HG03097 (cell line): ENCODE results near the gene DAAM2.

ENCODE experiments used
- ATAC-seq: cut with Tn5 transposase; IDR thresholded peaks from one replicate; pipeline ENCODE4 v1.9.1; 2021; ENCODE audit not compliant: unreplicated experiment, low FRiP score

DAAM2 gene

GRCh38 chr6:39815356-39815755, 23.2 kb downstream of the DAAM2 start:
- ATAC-seq: no peak

DNA sequence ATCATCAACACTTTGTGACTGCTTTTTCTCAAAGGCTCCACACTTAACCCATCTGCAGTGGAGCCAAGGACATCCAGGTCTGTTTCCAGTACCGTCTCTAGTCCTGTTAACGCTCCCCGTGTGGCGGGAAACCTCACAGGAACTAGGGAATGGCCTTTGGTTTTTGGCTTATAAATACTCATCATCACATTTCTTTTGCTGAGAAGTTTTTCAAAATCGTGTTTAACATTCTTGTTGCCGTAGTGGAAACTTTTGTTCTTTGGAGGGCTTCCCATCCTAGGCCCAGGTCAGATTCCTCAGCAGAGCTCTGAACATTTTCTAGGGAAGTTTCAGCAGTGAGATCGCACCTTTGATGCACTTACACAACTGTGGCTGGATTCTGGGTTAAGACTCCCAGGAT, 24.6 kb downstream of the DAAM2 start:
- ATAC-seq: no peak

- no peak for ATAC-seq
Measured at GRCh38 chr6:39818695-39819094, 26.5 kb downstream of the DAAM2 start.

DNA sequence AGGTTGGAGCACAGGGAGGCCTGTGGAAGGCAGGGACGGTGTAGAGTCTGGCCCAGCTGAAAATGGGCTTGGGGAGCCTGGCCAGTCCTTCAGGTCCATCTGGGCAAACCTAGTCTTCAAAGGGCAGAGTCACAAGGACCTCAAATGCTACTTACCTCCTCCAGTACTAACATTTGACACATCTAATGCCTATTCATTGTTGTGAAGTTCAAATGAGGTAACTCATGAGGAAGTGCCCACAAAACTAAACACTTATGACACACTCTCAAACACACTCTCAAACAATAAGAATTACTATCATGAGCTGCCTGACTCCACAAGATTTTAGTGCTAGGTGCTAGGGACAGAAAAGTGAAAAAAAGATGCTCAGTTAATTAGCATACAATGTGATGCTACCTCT, 27.1 kb downstream of the DAAM2 start:
- no peak for ATAC-seq

- no peak for ATAC-seq
Measured at GRCh38 chr6:39819676-39820075, 27.5 kb downstream of the DAAM2 start.

GRCh38 chr6:39820553-39820952, 28.4 kb downstream of the DAAM2 start:
- ATAC-seq: no peak

DNA sequence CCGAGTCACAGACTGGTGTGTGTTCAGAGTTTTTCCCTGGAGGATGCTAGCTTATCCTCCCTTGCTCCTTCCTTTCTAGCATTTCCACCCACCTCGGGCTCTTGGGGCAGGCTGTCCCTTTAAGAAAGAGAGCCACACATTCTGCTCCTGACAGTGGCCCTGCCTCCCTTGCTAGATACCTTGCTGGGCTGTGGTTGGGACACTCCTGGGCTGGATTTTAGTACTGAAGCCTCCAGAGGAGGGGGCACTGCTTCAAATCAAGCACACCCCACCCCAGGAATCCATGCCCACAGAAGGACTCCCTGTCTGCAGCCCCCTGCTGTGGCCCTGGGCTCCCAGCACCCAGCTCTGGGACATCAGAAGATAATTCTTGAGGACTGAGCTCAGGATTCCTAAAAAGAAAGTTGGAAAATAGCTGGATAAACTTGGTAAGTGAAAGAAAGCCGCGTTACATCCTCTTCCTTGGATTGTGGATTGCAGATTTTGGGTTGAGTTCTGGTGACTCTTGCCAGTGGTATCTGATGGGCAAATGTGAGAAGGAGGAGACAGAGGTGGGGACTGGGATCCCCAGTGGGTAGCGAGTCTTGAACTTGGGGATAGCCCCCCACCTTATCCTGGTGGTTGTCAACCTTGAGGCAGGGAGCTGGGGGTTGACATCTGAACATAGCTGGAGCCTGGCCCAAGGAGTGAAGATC, 29.0 kb downstream of the DAAM2 start:
- no peak for ATAC-seq

- ATAC-seq: no peak
Measured at GRCh38 chr6:39821742-39822532, 29.8 kb downstream of the DAAM2 start.

GRCh38 chr6:39822846-39823815, 31.0 kb downstream of the DAAM2 start:
- no peak for ATAC-seq

DNA sequence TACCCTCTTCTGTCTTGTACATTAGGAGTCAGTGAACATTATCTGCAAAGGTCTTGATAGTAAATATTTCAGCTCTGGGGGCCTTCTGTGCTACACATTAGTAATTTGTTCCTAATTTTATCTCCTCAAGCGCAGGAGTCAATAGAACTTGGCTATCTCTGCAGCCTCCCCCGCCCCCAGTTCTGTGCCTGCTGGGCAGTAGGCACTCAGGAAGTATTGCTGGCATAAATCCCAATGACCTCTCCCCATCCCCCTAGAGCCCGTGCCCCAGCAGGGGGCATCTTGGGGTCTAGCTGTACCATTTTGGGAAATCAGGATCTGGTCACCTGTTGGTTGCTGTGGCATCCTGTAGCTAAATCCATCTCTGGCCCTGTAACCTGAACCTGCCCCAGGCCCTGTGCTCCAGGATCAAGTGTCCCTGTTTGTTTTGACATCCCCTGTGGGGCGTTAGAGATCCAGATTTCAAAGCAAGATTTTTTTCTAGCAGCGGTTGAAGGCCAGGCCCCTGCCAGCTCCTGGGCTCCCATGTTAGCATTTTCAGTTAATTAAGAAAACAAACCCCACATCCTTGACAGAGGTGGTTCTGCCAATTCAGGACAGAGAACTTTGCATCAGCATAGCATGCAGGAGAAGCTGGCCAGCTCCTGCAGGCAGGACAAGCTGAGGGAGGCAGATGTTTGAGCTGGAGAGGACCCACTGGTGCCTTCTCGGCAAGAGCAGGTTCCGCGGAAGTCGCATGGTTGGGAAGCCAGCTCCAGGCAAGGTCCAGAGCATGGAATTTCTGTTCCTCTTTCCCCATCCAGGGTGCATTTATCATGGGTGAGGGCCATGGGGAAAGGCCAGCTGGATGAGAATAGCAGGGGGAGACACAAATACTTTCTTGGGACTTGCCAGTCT, 32.1 kb downstream of the DAAM2 start:
- ATAC-seq: no peak

GRCh38 chr6:39829331-39829730, 37.2 kb downstream of the DAAM2 start:
- no peak for ATAC-seq

- ATAC-seq: no peak
Measured at GRCh38 chr6:39830444-39830843, 38.3 kb downstream of the DAAM2 start.

DNA sequence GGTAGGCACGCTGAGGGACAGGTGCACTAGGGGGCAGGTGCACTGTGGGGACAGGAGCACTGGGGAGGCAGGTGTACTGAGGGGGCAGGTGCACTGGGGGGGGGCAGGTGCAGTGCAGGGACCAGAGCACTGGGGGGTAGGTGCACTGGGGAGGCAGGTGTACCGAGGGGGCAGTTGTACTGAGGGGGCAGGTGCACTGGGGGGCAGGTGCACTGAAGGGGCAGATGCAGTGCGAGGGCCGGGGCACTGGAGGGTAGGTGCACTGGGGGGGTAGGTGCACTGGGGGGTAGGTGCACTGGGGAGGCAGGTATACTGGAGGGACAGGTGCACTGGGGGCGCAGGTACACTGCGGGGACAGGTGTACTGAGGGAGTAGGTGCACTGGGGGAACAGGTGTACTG, 39.5 kb downstream of the DAAM2 start:
- no peak for ATAC-seq

- no peak for ATAC-seq
Measured at GRCh38 chr6:39834278-39834677, 42.1 kb downstream of the DAAM2 start.

- no peak for ATAC-seq
Measured at GRCh38 chr6:39834866-39835265, 42.7 kb downstream of the DAAM2 start.

GRCh38 chr6:39835821-39836295, 43.7 kb downstream of the DAAM2 start:
- no peak for ATAC-seq

DNA sequence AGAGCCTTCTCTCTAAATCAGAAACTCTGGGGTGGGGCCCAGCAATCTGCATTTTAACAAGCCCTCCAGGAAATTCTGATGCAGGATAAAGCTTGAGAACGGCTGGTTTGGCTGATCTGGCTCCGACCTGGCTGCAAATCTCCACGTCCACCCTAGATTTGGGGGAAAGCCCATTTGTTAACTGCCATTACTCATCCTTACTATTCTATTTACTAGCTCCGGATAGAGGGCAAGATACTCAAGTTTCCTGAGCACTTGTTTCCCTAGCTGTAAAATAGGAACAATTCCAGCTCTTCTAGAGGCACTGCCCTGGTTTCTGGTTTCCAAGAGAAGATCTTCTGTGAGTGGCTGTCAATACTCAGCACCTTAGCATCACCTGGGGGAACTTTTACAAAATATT, 44.4 kb downstream of the DAAM2 start:
- no peak for ATAC-seq

- no peak for ATAC-seq
Measured at GRCh38 chr6:39839445-39839844, 47.3 kb downstream of the DAAM2 start.

DNA sequence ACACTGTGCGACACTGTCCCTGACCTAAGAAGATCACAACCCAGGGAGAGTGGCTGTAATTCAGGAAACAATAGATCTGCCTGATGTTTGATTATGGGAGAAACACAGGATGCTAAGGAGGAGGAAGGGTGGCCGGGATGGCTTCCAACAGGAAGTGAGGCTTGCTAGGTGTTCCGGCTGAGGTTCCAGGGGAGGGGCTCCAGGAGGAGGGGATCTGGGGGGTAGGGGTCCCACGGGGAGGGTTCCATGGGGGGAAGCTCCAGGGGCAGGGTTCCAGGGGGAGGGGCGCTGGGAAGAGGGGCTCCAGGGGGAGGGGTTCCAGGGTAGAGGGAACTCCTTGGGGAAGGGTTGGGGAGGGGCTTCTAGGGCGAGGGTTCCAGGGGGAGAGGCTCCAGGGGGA, 48.6 kb downstream of the DAAM2 start:
- no peak for ATAC-seq

GRCh38 chr6:39841291-39841690, 49.1 kb downstream of the DAAM2 start:
- no peak for ATAC-seq
